ENCODE results near the gene PLAAT3.

The PLAAT3 gene

GRCh38 chr11:63573881-63574855, 40.1 kb downstream of the PLAAT3 start:
- no peak for DNase-seq
- H3K27me3 ChIP-seq = no peaks in the 10 kb centered on the region
- no peak overlapping the region for H3K4me3 ChIP-seq (ENCODE audit: low read depth, low read length)
- no peaks in the 10 kb centered on the region for H3K9me3 ChIP-seq
- TF ChIP-seq CTCF (IDR thresholded peaks at IDR 0.05; ENCODE audit: low read depth, low read length) = no peak
- H3K36me3 ChIP-seq = no peaks in the 10 kb centered on the region
- no peaks in the 10 kb centered on the region for H3K4me1 ChIP-seq

GRCh38 chr11:63572026-63572688, 42.1 kb downstream of the PLAAT3 start:
- H3K27me3 ChIP-seq = no peaks in the 10 kb centered on the region
- H3K4me1 ChIP-seq = no peaks in the 10 kb centered on the region
- no peak for TF ChIP-seq CTCF (IDR thresholded peaks at IDR 0.05; ENCODE audit: low read depth, low read length)
- H3K9me3 ChIP-seq = no peaks in the 10 kb centered on the region
- no peak for DNase-seq
- no peaks in the 10 kb centered on the region for H3K36me3 ChIP-seq
- H3K4me3 ChIP-seq (ENCODE audit: low read depth, low read length) = no peak overlapping the region

GRCh38 chr11:63569570-63569969, 44.7 kb downstream of the PLAAT3 start:
- no peaks in the 10 kb centered on the region for H3K27me3 ChIP-seq
- H3K36me3 ChIP-seq = no peaks in the 10 kb centered on the region
- no peak overlapping the region for H3K4me3 ChIP-seq (ENCODE audit: low read depth, low read length)
- H3K4me1 ChIP-seq = no peaks in the 10 kb centered on the region
- no peak for TF ChIP-seq CTCF (IDR thresholded peaks at IDR 0.05; ENCODE audit: low read depth, low read length)
- no peaks in the 10 kb centered on the region for H3K9me3 ChIP-seq
- DNase-seq = no peak

- TF ChIP-seq CTCF (IDR thresholded peaks at IDR 0.05; ENCODE audit: low read depth, low read length) = no peak
- no peaks in the 10 kb centered on the region for H3K27me3 ChIP-seq
- no peaks in the 10 kb centered on the region for H3K9me3 ChIP-seq
- no peaks in the 10 kb centered on the region for H3K36me3 ChIP-seq
- H3K4me3 ChIP-seq (ENCODE audit: low read depth, low read length) = no peak overlapping the region
- H3K4me1 ChIP-seq = no peaks in the 10 kb centered on the region
- no peak for DNase-seq
Observed at GRCh38 chr11:63567044-63567840, 47.0 kb downstream of the PLAAT3 start.

GRCh38 chr11:63564784-63565350, 49.4 kb downstream of the PLAAT3 start:
- Histone ChIP-seq H3K4me1 (no peaks in the 10 kb centered on the region), H3K36me3 (no peaks in the 10 kb centered on the region), H3K9me3 (no peaks in the 10 kb centered on the region), H3K27me3 (no peaks in the 10 kb centered on the region), H3K4me3 (ENCODE audit: low read depth, low read length) (no peak overlapping the region)
- TF ChIP-seq CTCF (IDR thresholded peaks at IDR 0.05; ENCODE audit: low read depth, low read length) = no peak
- DNase-seq = no peak
